GM12891 (cell line): ENCODE data around the gene SFRP5.

Source experiments
- DNase-seq: peaks from one replicate; pipeline ENCODE4 v3.0.0; 2011; ENCODE audit warnings: low spot score; ENCODE audit not compliant: insufficient read length
- FAIRE-seq: peaks from 2 replicates; lab custom pipeline; 2011; peaks lifted over from hg19 to GRCh38; lab: Jason Lieb, UNC
- PAX5 ChIP-seq: IDR thresholded peaks from 2 replicates; pipeline ENCODE4 v1.6.1; 2011; ENCODE audit warnings: low read length, moderate library complexity, mild to moderate bottlenecking; ENCODE audit not compliant: insufficient read depth, severe bottlenecking
- POLR2A ChIP-seq: IDR thresholded peaks from 2 replicates; pipeline ENCODE4 v1.6.1; 2011; ENCODE audit warnings: low read depth, low read length, control low read depth
- POLR2AphosphoS5 ChIP-seq: IDR thresholded peaks from 2 replicates; pipeline ENCODE4 v1.6.1; 2011; ENCODE audit warnings: low read depth, low read length, control low read depth
- POU2F2 ChIP-seq: IDR thresholded peaks from 2 replicates; pipeline ENCODE4 v1.6.1; 2011; ENCODE audit warnings: low read depth, mild to moderate bottlenecking, control low read depth, low read length, moderate library complexity
- SPI1 ChIP-seq: IDR thresholded peaks from 2 replicates; pipeline ENCODE4 v1.6.1; 2011; ENCODE audit warnings: low read depth, low read length, control low read depth
- TAF1 ChIP-seq: IDR thresholded peaks from 2 replicates; pipeline ENCODE4 v1.6.1; 2011; ENCODE audit warnings: low read depth, low read length, control low read depth

The SFRP5 gene

GRCh38 chr10:97740613-97741012, 31.2 kb downstream of the SFRP5 start:
- no peak for FAIRE-seq
- DNase-seq: no peak
- TF ChIP-seq POLR2A: no peak
- TF ChIP-seq POU2F2: no peak
- no peak for TF ChIP-seq SPI1
- no peak for TF ChIP-seq TAF1
- no peak for TF ChIP-seq POLR2AphosphoS5
- TF ChIP-seq PAX5: no peak

GRCh38 chr10:97738616-97739015, 33.2 kb downstream of the SFRP5 start:
- DNase-seq: no peak
- TF ChIP-seq PAX5 (no peak), POLR2AphosphoS5 (no peak), POU2F2 (no peak), POLR2A (no peak), SPI1 (no peak), TAF1 (no peak)
- no peak for FAIRE-seq

DNA sequence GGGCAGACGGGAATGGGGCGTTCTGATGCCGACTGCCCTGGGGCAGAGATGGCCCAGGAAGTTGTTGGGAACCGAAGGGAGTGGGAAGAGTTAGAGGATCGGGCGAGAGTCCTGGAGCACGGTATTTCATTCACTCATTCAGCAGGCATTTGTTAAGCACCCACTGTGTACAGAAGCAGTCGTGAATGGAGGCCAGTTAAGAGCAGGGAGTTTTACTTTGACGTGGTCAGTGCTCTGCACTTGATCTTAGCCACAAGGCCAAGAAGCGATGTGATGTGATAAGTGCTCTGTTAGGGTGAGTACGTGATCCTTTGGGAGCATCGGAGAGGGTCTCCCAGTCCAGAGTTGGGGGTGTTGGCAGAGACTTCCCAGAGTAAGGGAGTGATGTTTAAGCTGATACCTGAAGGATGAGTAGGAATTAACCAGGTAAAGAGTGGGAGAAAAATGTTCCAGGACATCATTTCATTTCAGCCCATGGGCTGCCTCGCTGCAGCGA, 34.0 kb downstream of the SFRP5 start:
- no peak for DNase-seq
- no peak for TF ChIP-seq SPI1
- TF ChIP-seq POLR2AphosphoS5: no peak
- no peak for TF ChIP-seq PAX5
- TF ChIP-seq POU2F2: no peak
- TF ChIP-seq TAF1: no peak
- no peak for TF ChIP-seq POLR2A

DNA sequence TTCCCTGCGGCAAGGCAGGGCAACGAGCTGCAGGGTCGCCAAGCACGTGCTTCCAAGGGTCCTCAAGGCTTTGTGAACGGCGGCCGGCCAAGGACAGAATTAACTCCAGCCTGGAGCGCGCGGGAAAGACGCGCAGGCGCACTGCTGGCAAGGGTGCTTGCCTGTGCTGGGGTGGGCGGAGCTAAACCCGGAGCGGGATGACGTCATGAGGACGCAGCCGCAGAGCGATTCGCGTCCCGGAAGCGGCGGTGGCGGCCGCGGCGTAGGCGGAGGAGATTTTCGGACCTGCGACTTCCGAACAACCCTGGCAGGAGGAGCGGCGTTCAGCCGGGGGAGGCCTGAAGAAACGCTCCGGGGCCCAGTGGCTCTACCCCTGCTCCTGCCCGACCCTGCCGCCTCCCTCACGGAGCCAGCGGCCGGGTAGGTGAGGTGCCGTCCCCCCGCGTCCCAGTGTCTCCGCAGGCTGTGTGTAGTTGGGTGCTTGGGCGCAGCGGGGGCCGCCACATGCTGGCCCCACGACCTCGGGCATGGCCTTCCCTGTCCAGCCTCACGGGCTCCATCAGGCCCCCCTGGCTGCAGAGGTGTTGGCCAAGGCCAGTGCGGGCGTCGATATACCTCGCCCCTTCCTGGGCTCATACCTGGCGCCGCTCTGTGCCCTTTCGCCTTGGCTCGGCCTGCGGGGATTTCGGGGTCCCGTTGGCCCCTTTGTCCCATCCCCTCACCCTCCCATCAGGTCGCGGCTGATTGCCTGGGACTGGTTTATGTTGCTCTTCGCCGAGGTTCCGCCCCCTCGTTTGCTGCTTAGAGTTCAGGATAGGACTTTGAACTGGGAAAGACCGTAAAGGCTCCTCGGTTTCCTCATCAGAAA, 34.7 kb downstream of the SFRP5 start, which contains the start of gene ZFYVE27:
ZFYVE27 (plus strand) TSS at position 227 of the 868 bp plus-strand sequence. CDS start 1,350 bp downstream, outside the sequence.
- FAIRE-seq (peak; percentile 99), DNase-seq (peak; percentile 94)
- no peak; the same call in none of the 2 replicates for TF ChIP-seq TAF1
- no peak for TF ChIP-seq SPI1
- TF ChIP-seq POLR2AphosphoS5: peak; percentile 87
- no peak for TF ChIP-seq PAX5
- no peak; the same call in 1 of the 2 replicates for TF ChIP-seq POU2F2
- TF ChIP-seq POLR2A: peak; percentile 91

More for the DNA sequence above, 34.0 kb downstream of the SFRP5 start:
- no peak for FAIRE-seq

- no peak for DNase-seq
- no peak for FAIRE-seq
- TF ChIP-seq POLR2A (no peak), POLR2AphosphoS5 (no peak), TAF1 (no peak), PAX5 (no peak), POU2F2 (no peak), SPI1 (no peak)
These were observed 35.3 kb downstream of the SFRP5 start for GRCh38 chr10:97736403-97736901.

- DNase-seq: no peak
- no peak for FAIRE-seq
- no peak for TF ChIP-seq POLR2A
- no peak for TF ChIP-seq SPI1
- no peak for TF ChIP-seq PAX5
- TF ChIP-seq TAF1: no peak
- no peak for TF ChIP-seq POLR2AphosphoS5
- TF ChIP-seq POU2F2: no peak
These were observed 37.8 kb downstream of the SFRP5 start for GRCh38 chr10:97734021-97734420.

GRCh38 chr10:97733256-97733655, 38.5 kb downstream of the SFRP5 start:
- FAIRE-seq (no peak), DNase-seq (no peak)
- no peak for TF ChIP-seq POLR2A
- TF ChIP-seq SPI1: no peak
- TF ChIP-seq PAX5: no peak
- TF ChIP-seq POU2F2: no peak
- TF ChIP-seq TAF1: no peak
- no peak for TF ChIP-seq POLR2AphosphoS5

DNA sequence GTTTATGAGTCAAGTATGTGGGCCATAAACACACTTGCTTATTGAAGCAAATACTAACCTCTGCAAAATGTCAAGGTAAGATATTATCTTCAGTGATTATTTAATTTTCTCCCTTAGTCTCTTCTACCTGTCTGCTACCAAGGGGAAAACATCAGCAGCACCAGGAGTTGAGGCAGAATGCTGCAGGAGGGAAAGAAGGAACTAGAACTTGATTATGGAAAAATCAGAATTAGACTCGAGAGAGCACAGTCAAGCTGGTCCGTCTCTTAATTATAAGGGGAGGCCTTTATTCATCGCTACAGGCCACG, 39.8 kb downstream of the SFRP5 start:
- TF ChIP-seq TAF1 (no peak), POLR2A (no peak), SPI1 (no peak), POLR2AphosphoS5 (no peak), POU2F2 (no peak), PAX5 (no peak)
- FAIRE-seq (no peak), DNase-seq (no peak)

GRCh38 chr10:97731346-97732051, 40.3 kb downstream of the SFRP5 start:
- no peak for DNase-seq
- TF ChIP-seq POLR2A (no peak), POU2F2 (no peak), POLR2AphosphoS5 (no peak)
- peak; percentile 81 for FAIRE-seq
